B cell (primary cell): ENCODE measurements around the gene TAC3. TPM values are rescaled to one million over a fixed set of nuclear protein-coding genes. Genes with fewer than 3 reads are reported as not detected.

Experiments used
- ATAC-seq: fragments of 200-7000 bp; cut with Tn5 transposase; one replicate; pipeline ENCODE4 v1.10.0; 2021; ENCODE audit warnings: low read depth, mild to moderate bottlenecking, moderate number of reproducible peaks, moderate library complexity
- CTCF ChIA-PET: fragments of 350-600 bp; sonication (Branson Sonifier 250); formaldehyde crosslinking; loops from one replicate; lab custom pipeline; 2021; ENCODE audit warnings: antibody characterized with exemption, inconsistent platforms; lab: Charles Lee
- POLR2A ChIA-PET: fragments of 350-600 bp; sonication (Branson Sonifier 250); formaldehyde crosslinking; loops from one replicate; lab custom pipeline; 2021; ENCODE audit warnings: antibody characterized with exemption; lab: Charles Lee
- DNase-seq: peaks from one replicate; pipeline ENCODE4 v3.0.0; 2013
- H2AFZ ChIP-seq: 2 replicates; pipeline ENCODE4 v1.6.1; 2012; ENCODE audit warnings: mild to moderate bottlenecking, low read depth, low read length; ENCODE audit not compliant: insufficient read depth, poor library complexity, severe bottlenecking
- H3K27ac ChIP-seq, 2 donors: 1 replicate in 1 of 2; 2 replicates in 1 of 2; pipeline ENCODE4 v1.5.1; 2012 to 2013; ENCODE audit warnings: low read length in 2 of 2, mild to moderate bottlenecking in 2 of 2, moderate library complexity in 1 of 2
- H3K27me3 ChIP-seq, 4 experiments: fragments of 200-600 bp in 1 of 4; sonication (generic) in 1 of 4; replicated peaks in 1 of 4; 1 replicate in 2 of 4; 2 replicates in 2 of 4; pipeline versions ENCODE4 v1.6.1 to v1.7.0; 2013 to 2016; ENCODE audit warnings: low read length in 3 of 4, mild to moderate bottlenecking in 2 of 4, mixed read lengths in 1 of 4, moderate library complexity in 1 of 4; ENCODE audit not compliant: insufficient read depth in 4 of 4, control insufficient read depth in 3 of 4; ENCODE audit errors: control extremely low read depth in 1 of 4
- H3K36me3 ChIP-seq, 2 experiments: replicated peaks in 1 of 2; 1 replicate in 1 of 2; 2 replicates in 1 of 2; pipeline versions ENCODE4 v1.6.1 to v1.7.1; 2013; ENCODE audit warnings: low read length in 1 of 2; ENCODE audit not compliant: insufficient read depth in 2 of 2, control insufficient read depth in 1 of 2; ENCODE audit errors: control extremely low read depth in 1 of 2, extremely low read depth in 1 of 2
- H3K4me1 ChIP-seq, 2 donors: fragments of 200-600 bp in 1 of 2; sonication (generic) in 1 of 2; 1 replicate in 1 of 2; 2 replicates in 1 of 2; pipeline versions ENCODE4 v1.5.1 to v1.6.1; 2013 to 2017; ENCODE audit warnings: low read length in 2 of 2; ENCODE audit not compliant: control insufficient read depth in 2 of 2, insufficient read depth in 2 of 2
- H3K4me2 ChIP-seq: replicated peaks from 2 replicates; pipeline ENCODE3; 2012; ENCODE audit warnings: mild to moderate bottlenecking, low read depth, low read length; ENCODE audit not compliant: poor library complexity, severe bottlenecking
- H3K4me3 ChIP-seq, 5 experiments: fragments of 200-600 bp in 1 of 5; sonication (generic) in 1 of 5; 1 replicate in 3 of 5; 2 replicates in 2 of 5; pipeline versions ENCODE4 v1.5.1 to v1.7.0; 2011 to 2016; ENCODE audit warnings: low read length in 4 of 5, mild to moderate bottlenecking in 4 of 5, low read depth in 2 of 5, control low read depth in 1 of 5, moderate library complexity in 1 of 5; ENCODE audit not compliant: insufficient read depth in 1 of 5; ENCODE audit errors: control extremely low read depth in 1 of 5, extremely low read depth in 1 of 5
- H3K79me2 ChIP-seq: fragments of 200-600 bp; sonication (generic); one replicate; pipeline ENCODE4 v1.6.0; 2016; ENCODE audit warnings: low read length; ENCODE audit not compliant: control insufficient read depth, insufficient read depth
- H3K9ac ChIP-seq: fragments of 200-600 bp; sonication (generic); 2 replicates; pipeline ENCODE4 v1.6.1; 2017; ENCODE audit warnings: mild to moderate bottlenecking, low read length, moderate library complexity
- H3K9me3 ChIP-seq, 3 donors: one replicate each; pipeline versions ENCODE4 v1.6.1 to v1.7.1; 2013; ENCODE audit warnings: low read length in 2 of 3; ENCODE audit not compliant: control insufficient read depth in 2 of 3, insufficient read depth in 1 of 3; ENCODE audit errors: control extremely low read depth in 1 of 3
- H4K20me1 ChIP-seq: 2 replicates; pipeline ENCODE4 v1.6.0; 2012; ENCODE audit warnings: mild to moderate bottlenecking, low read length; ENCODE audit not compliant: insufficient read depth, control insufficient read depth, poor library complexity, severe bottlenecking
- H3K27ac Mint-ChIP-seq: one replicate; pipeline ENCODE4 v1.8.0; 2021; ENCODE audit warnings: mixed read lengths
- H3K27me3 Mint-ChIP-seq: one replicate; pipeline ENCODE4 v1.8.0; 2021; ENCODE audit warnings: mixed read lengths
- H3K4me1 Mint-ChIP-seq: one replicate; pipeline ENCODE4 v1.8.0; 2021; ENCODE audit warnings: mixed read lengths
- H3K4me3 Mint-ChIP-seq: one replicate; pipeline ENCODE4 v1.8.0; 2021; ENCODE audit warnings: mixed read lengths
- H3K9me3 Mint-ChIP-seq: one replicate; pipeline ENCODE4 v1.8.0; 2022; ENCODE audit warnings: mixed read lengths; ENCODE audit not compliant: insufficient read depth
- CTCF ChIP-seq: fragments of 200-600 bp; IDR thresholded peaks from one replicate; pipeline ENCODE4 v1.8.0; 2022; ENCODE audit warnings: antibody characterized with exemption, mild to moderate bottlenecking
- EZH2 ChIP-seq: IDR thresholded peaks from 2 replicates; pipeline ENCODE4 v1.6.1; 2012; ENCODE audit warnings: borderline replicate concordance, low read depth, mild to moderate bottlenecking, moderate library complexity, low read length; ENCODE audit not compliant: insufficient read depth, poor library complexity, severe bottlenecking
- WGBS: methylation state at CpG from one replicate; pipeline ENCODE4 v1.1.5; 2013; ENCODE audit warnings: missing lambda C conversion rate; ENCODE audit not compliant: insufficient coverage; 5-methylcytosine and 5-hydroxymethylcytosine counted together
- intact Hi-C: fragments of 100-400 bp; cut with micrococcal nuclease; formaldehyde crosslinking; loops from one replicate; pipeline ENCODE4 v1.10.0; 2022
- polyA plus RNA-seq: library from polyadenylated mRNA; depleted of rRNA; stranded (reverse); fragments of >200 nt; gene quantifications from 2 replicates; pipeline ENCODE4 v1.2.3, GENCODE V29; 2012
- total RNA-seq, 2 donors: library from RNA; stranded (reverse); fragments of 120-200 nt in 1 of 2; gene quantifications; 1 replicate in 1 of 2; 2 replicates in 1 of 2; pipeline versions ENCODE4 v1.2.3 to v1.2.4, GENCODE V29; 2013 to 2022

Gene TAC3
- total and polyA plus RNA-seq, 2 donors (not counting 1 experiment from before 2014, with no cell fraction given), result 0.24 TPM; not detected in 1

GRCh38 chr12:56996793-56997545 lies 19.4 kb downstream of the TAC3 start:
- Histone ChIP-seq H3K4me1 (peaks cover 12 to 18% of the 10 kb centered on the region in 2 donors), H2AFZ (no peak overlapping the region), H4K20me1 (peaks cover 12% of the 10 kb centered on the region), H3K4me3 (no peak overlapping the region), H3K9me3 (no peaks in the 10 kb centered on the region), H3K9ac (no peak overlapping the region), H3K36me3 (peaks cover 0 to 29% of the 10 kb centered on the region in 2 experiments), H3K27me3 (no peaks in the 10 kb centered on the region), H3K4me2 (no peak overlapping the region), H3K27ac (no peak overlapping the region), H3K79me2 (peaks cover 37% of the 10 kb centered on the region)
- Mint-ChIP-seq H3K27ac (peak overlapping the region; percentile 10), H3K4me1 (peaks cover 35% of the 10 kb centered on the region), H3K9me3 (no peaks in the 10 kb centered on the region), H3K27me3 (no peaks in the 10 kb centered on the region), H3K4me3 (no peak overlapping the region)
- no peak for DNase-seq
- WGBS, result 95% methylated on average over 11 of the region's 12 CpGs
- no peak for ATAC-seq
- ChIA-PET CTCF (interaction anchor here (1.5 to 1.7 kb wide), 3 partner anchors 9 to 11 kb away, joined by 7 to 8 read pairs (median 7); partner anchors contain the start of gene ZBTB39), POLR2A (no interaction called here)
- intact Hi-C loops, result no loop called here
- TF ChIP-seq EZH2 (no peak), CTCF (no peak)

GRCh38 chr12:56995930-56996496 lies 20.3 kb downstream of the TAC3 start:
- Histone ChIP-seq H3K4me2 (no peak overlapping the region), H4K20me1 (peaks cover 3% of the 10 kb centered on the region), H3K27me3 (no peaks in the 10 kb centered on the region), H3K9me3 (no peaks in the 10 kb centered on the region), H3K9ac (no peak overlapping the region), H2AFZ (no peak overlapping the region), H3K36me3 (peaks cover 0 to 20% of the 10 kb centered on the region in 2 experiments), H3K27ac (no peak overlapping the region), H3K4me1 (peaks cover 12 to 13% of the 10 kb centered on the region in 2 donors), H3K4me3 (no peak overlapping the region), H3K79me2 (peaks cover 28% of the 10 kb centered on the region)
- DNase-seq, result no peak
- ChIA-PET POLR2A (no interaction called here), CTCF (interaction anchor here (1.5 to 1.7 kb wide), 3 partner anchors 8 to 10 kb away, joined by 7 to 8 read pairs (median 7); partner anchors contain the start of gene ZBTB39)
- Mint-ChIP-seq H3K9me3 (no peaks in the 10 kb centered on the region), H3K27me3 (no peaks in the 10 kb centered on the region), H3K27ac (no peak overlapping the region), H3K4me1 (peaks cover 28% of the 10 kb centered on the region), H3K4me3 (no peak overlapping the region)
- ATAC-seq, result no peak
- 96% methylated on average over 11 of the region's 11 CpGs for WGBS
- TF ChIP-seq EZH2 (no peak), CTCF (no peak)
- intact Hi-C loops, result no loop called here
